HTERT RPE-1 (cell line): ENCODE measurements around the gene EFNA1.

ENCODE experiments used
- in situ Hi-C: fragments of 300-500 bp; cut with MboI; formaldehyde crosslinking; loops from 4 replicates; pipeline ENCODE4 v1.14.3; 2020; ENCODE audit warnings: low sequenced_read_pairs

The EFNA1 gene

GRCh38 chr1:155127105-155127966 lies at the start of gene EFNA1:
Gene EFNA1 (plus strand): TSS chr1:155127876. CDS start chr1:155127978, 102 bp downstream.
- in situ Hi-C loops: no loop called here

- in situ Hi-C loops: no loop called here
These were observed 49.0 kb upstream of the EFNA1 start, which contains the start of gene EFNA3 for GRCh38 chr1:155078469-155079209. Gene EFNA3 (plus strand): TSS chr1:155078837. CDS start chr1:155078942, 105 bp downstream.

GRCh38 chr1:155079210-155079486 lies 48.5 kb upstream of the EFNA1 start:
- in situ Hi-C loops: no loop called here

GRCh38 chr1:155079487-155080311 lies 48.0 kb upstream of the EFNA1 start:
- in situ Hi-C loops: no loop called here

- in situ Hi-C loops: no loop called here
These were observed 47.1 kb upstream of the EFNA1 start for GRCh38 chr1:155080312-155081228.

GRCh38 chr1:155081472-155082300 lies 46.0 kb upstream of the EFNA1 start:
- in situ Hi-C loops: no loop called here

- in situ Hi-C loops: no loop called here
These were observed 45.2 kb upstream of the EFNA1 start for GRCh38 chr1:155082301-155083051.

GRCh38 chr1:155083052-155083541 lies 44.6 kb upstream of the EFNA1 start:
- in situ Hi-C loops: no loop called here

- in situ Hi-C loops: no loop called here
These were observed 43.6 kb upstream of the EFNA1 start for GRCh38 chr1:155083865-155084721.

GRCh38 chr1:155084722-155085503 lies 42.8 kb upstream of the EFNA1 start:
- in situ Hi-C loops: no loop called here

GRCh38 chr1:155085504-155086127 lies 42.1 kb upstream of the EFNA1 start:
- in situ Hi-C loops: no loop called here

GRCh38 chr1:155086128-155086741 lies 41.4 kb upstream of the EFNA1 start:
- in situ Hi-C loops: no loop called here

GRCh38 chr1:155086856-155087535 lies 40.7 kb upstream of the EFNA1 start:
- in situ Hi-C loops: no loop called here

GRCh38 chr1:155091071-155092051 lies 36.3 kb upstream of the EFNA1 start:
- in situ Hi-C loops: no loop called here
